A673 (cell line): ENCODE results near the gene KIAA0319L.

Experiments used
- EZH2 ChIP-seq: fragments of 200-600 bp; sonication (generic); IDR thresholded peaks from 2 replicates; pipeline ENCODE4 v1.6.1; 2017; ENCODE audit warnings: borderline replicate concordance, low read depth, mild to moderate bottlenecking, mixed read lengths, antibody characterized with exemption, low read length; ENCODE audit not compliant: poor library complexity, severe bottlenecking
- TF ChIP-seq, protein P1 (sequence below): fragments of 300-800, 200-600 bp; sonication (generic); conservative IDR thresholded peaks from 2 replicates; pipeline ENCODE4 v1.5.1; 2017; ENCODE audit warnings: low read depth, mild to moderate bottlenecking, antibody characterized with exemption, low read length, moderate library complexity, mixed read lengths

- TF ChIP-seq, protein P1, sequence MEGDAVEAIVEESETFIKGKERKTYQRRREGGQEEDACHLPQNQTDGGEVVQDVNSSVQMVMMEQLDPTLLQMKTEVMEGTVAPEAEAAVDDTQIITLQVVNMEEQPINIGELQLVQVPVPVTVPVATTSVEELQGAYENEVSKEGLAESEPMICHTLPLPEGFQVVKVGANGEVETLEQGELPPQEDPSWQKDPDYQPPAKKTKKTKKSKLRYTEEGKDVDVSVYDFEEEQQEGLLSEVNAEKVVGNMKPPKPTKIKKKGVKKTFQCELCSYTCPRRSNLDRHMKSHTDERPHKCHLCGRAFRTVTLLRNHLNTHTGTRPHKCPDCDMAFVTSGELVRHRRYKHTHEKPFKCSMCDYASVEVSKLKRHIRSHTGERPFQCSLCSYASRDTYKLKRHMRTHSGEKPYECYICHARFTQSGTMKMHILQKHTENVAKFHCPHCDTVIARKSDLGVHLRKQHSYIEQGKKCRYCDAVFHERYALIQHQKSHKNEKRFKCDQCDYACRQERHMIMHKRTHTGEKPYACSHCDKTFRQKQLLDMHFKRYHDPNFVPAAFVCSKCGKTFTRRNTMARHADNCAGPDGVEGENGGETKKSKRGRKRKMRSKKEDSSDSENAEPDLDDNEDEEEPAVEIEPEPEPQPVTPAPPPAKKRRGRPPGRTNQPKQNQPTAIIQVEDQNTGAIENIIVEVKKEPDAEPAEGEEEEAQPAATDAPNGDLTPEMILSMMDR = no peak
- TF ChIP-seq EZH2 = no peak
Observed at GRCh38 chr1:35539824-35540261, 17.4 kb downstream of the KIAA0319L start.
